Lower leg skin (tissue), 4 donors: ENCODE results near the gene RAET1E. TPM values are rescaled to one million over a fixed set of nuclear protein-coding genes. Genes with fewer than 3 reads are reported as not detected.
A peak's percentile ranks its signal among the peaks of the same experiment; 100 is the strongest.
"Not testable (repeated sequence)": the region's sequence is repeated elsewhere in the genome, so short reads cannot be mapped to it uniquely, and the experiment has no call there.

Source experiments
- DNase-seq, 2 donors: peaks; one replicate each; pipeline ENCODE4 v3.0.0-alpha.2; 2019; ENCODE audit warnings: low spot score in 2 of 2
- H3K4me3 ChIP-seq: fragments of 200-600 bp; sonication (generic); 2 replicates; pipeline ENCODE4 v1.5.1; 2017; ENCODE audit warnings: mild to moderate bottlenecking, low read depth; ENCODE audit not compliant: poor library complexity, severe bottlenecking
- POLR2A ChIP-seq, 2 donors: fragments of 450-650 bp; IDR thresholded peaks; one replicate each; pipeline ENCODE4 v1.6.1; 2016 to 2017; ENCODE audit warnings: antibody characterized with exemption in 2 of 2, mild to moderate bottlenecking in 1 of 2, moderate library complexity in 1 of 2
- WGBS, 2 donors: methylation state at CpG; one replicate each; pipeline ENCODE4 v1.1.5; 2018; 5-methylcytosine and 5-hydroxymethylcytosine counted together
- intact Hi-C: fragments of 100-400 bp; cut with DNase I; formaldehyde crosslinking; loops from one replicate; pipeline ENCODE4 v1.15.0; 2023; ENCODE audit warnings: low total_unique reads
- total RNA-seq, 4 donors: library from RNA; depleted of rRNA; stranded (reverse); fragments of >200 nt; gene quantifications; one replicate each; pipeline ENCODE4 v1.1.0, GENCODE V29; 2016
- TF ChIP-seq, protein P1 (sequence below), 3 donors: fragments of 450-650 bp; IDR thresholded peaks; one replicate each; pipeline ENCODE4 v1.5.1; 2016; ENCODE audit warnings: antibody characterized with exemption in 3 of 3, mild to moderate bottlenecking in 3 of 3, moderate library complexity in 2 of 3

Gene RAET1E
- total RNA-seq, 4 donors from 2014 or later: 20.8 to 48.5 (median 36.2) TPM

DNA sequence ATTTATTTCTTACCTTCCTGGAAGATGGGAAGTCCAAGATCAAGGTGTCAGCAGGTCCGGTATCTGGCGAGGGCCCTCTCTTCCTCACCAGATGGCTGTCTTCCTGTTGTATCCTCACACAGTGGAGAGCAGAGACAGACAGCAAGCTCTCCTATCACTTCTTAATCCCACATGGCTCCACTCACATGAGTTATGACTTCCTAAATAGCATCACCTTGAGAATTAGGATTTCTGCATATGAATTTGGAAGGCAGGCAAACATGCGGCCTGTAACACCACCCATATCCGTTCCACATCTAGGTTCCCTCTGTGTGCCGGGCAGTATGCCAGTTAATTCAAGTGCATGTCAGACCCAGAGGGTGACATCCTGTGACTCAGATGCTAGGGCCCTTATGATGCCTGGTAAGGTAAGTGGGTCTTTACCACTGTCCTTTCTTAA lies 2.1 kb downstream of the RAET1E start:
- no peak overlapping the region for H3K4me3 ChIP-seq
- intact Hi-C loops: no loop called here
- TF ChIP-seq, protein P1, sequence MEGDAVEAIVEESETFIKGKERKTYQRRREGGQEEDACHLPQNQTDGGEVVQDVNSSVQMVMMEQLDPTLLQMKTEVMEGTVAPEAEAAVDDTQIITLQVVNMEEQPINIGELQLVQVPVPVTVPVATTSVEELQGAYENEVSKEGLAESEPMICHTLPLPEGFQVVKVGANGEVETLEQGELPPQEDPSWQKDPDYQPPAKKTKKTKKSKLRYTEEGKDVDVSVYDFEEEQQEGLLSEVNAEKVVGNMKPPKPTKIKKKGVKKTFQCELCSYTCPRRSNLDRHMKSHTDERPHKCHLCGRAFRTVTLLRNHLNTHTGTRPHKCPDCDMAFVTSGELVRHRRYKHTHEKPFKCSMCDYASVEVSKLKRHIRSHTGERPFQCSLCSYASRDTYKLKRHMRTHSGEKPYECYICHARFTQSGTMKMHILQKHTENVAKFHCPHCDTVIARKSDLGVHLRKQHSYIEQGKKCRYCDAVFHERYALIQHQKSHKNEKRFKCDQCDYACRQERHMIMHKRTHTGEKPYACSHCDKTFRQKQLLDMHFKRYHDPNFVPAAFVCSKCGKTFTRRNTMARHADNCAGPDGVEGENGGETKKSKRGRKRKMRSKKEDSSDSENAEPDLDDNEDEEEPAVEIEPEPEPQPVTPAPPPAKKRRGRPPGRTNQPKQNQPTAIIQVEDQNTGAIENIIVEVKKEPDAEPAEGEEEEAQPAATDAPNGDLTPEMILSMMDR (IDR thresholded peaks at IDR 0.05): no peak
- TF ChIP-seq POLR2A (IDR thresholded peaks at IDR 0.05): no peak
- DNase-seq: peak in 1 of 2 donors; percentile 90
- WGBS, 2 donors: 26 to 37% methylated on average over 5 of the region's 5 CpGs

DNA sequence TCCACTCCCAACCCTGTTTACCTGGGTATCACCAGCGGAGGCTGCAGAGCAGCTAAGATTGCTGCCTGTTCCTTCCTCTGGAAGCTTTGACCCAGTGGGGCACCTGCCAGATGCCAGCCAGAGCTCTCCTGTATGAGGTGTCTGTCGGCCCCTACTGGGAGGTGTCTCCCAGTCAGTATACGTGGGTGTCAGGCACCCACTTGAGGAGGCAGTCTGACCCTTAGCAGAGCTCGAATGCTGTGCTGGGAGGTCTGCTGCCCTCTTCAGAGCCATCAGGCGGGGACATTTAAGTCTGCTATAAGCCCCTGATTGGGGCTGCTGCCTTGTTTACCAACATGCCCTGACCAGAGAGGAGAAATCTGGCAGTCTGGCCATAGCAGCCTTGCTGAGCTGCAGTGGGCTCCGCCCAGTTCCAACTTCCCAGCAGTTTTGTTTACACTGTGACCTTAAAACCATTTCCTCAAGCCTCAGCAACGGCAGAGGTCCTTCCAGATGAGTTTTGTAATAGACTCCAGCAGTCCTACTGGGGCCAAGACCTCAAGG lies 2.8 kb downstream of the RAET1E start:
- TF ChIP-seq POLR2A (IDR thresholded peaks at IDR 0.05): no peak
- TF ChIP-seq, protein P1 (IDR thresholded peaks at IDR 0.05): no peak
- peak; percentile 80 to 88 for DNase-seq
- WGBS, 2 donors: 24 to 36% methylated on average over 5 to 7 of the region's 7 CpGs
- intact Hi-C loops: no loop called here
- no peak overlapping the region for H3K4me3 ChIP-seq

DNA sequence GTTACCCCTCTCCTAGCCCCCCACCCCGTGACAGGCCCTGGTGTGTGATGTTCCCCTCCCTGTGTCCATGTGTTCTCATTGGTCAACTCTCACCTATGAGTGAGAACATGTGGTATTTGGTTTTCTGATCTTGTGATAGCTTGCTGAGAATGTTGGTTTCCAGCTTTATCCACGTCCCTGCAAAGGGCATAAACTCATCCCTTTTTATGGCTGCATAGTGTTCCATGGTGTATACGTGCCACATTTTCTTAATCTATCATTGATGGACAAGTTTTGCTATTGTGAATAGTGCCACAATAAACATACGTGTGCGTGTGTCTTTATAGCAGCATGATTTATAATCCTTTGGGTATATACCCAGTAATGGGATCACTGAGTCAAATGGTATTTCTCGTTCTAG lies 6.0 kb downstream of the RAET1E start:
- intact Hi-C loops, H3K4me3 ChIP-seq, DNase-seq: not testable (repeated sequence)
- WGBS, 2 donors: 78 to 86% methylated on average over 6 of the region's 6 CpGs

DNA sequence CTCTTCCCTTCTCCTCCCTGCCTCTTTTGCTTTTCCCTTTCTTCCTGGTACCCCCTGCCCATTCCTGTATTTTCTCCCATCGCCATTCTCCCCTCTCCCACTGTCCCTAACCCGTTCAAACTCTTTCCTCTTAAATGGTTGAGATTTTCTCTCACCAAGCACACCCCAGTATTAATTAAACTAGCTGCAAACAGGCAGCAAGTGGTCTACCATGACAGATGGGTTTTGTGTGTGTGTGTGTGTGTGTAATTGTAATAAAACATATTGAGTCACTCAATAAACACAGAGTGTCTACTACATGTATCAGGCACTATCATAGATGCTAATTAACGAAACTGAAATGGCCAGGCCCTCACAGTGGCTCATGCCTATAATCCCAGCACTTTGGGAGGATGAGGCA lies 6.7 kb downstream of the RAET1E start:
- TF ChIP-seq, protein P1 (IDR thresholded peaks at IDR 0.05): no peak
- TF ChIP-seq POLR2A (IDR thresholded peaks at IDR 0.05): no peak
- intact Hi-C loops: no loop called here
- no peak overlapping the region for H3K4me3 ChIP-seq
- 74% methylated on average over 3 of the region's 3 CpGs for WGBS, 2 donors
- DNase-seq: no peak

DNA sequence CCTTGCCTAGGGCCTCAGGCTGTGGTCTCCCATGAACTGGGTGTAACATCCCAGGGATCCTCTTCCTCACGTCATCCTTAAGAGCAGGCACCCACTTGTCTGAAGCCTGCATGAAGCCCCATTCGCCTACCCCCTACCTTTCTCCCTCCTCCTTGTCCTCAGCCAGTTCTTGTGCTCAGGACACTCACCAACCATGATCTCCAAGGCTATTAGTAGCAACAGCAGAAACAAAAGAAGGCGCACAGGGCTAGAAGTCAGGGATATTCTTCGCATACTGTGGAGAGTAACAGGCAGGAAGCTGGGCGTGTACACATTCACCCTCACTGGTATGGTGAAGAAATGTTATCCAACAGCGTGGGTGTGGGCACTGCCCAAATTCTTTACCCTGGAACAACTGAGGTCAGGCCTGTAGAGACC lies 7.3 kb downstream of the RAET1E start:
- intact Hi-C loops: no loop called here
- WGBS, 2 donors: 39 to 42% methylated on average over 6 of the region's 6 CpGs
- TF ChIP-seq, protein P1 (IDR thresholded peaks at IDR 0.05): no peak
- TF ChIP-seq POLR2A (IDR thresholded peaks at IDR 0.05): no peak
- no peak overlapping the region for H3K4me3 ChIP-seq
- DNase-seq: no peak

DNA sequence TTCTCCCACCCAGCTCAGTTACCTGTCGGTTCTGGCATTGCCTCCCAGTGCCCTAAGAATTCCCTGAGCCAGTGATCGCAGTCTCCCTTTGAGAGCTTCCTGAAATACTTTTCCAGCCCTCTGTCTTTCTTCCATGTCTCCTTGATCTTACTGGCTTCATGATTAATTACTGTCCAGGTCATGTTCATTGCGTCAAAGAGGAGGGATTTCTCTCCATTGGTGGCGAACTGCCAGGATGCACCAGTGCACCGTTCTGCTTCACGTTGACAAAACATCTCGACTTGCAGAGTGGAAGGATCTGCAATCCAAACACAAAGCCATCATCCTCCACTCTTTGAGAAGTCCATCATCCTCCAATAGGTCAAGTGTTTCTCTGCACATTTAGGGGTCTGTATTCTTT lies 8.6 kb downstream of the RAET1E start:
- TF ChIP-seq, protein P1 (IDR thresholded peaks at IDR 0.05): no peak
- TF ChIP-seq POLR2A (IDR thresholded peaks at IDR 0.05): no peak
- DNase-seq: no peak
- intact Hi-C loops: no loop called here
- 75 to 79% methylated on average over 7 of the region's 7 CpGs for WGBS, 2 donors
- H3K4me3 ChIP-seq: no peak overlapping the region
